Measurements from ENCODE around the gene ENTPD3.

- TF ChIP-seq CTCF (IDR thresholded peaks at IDR 0.05): no peak
- no peak for TF ChIP-seq POLR2A (IDR thresholded peaks at IDR 0.05)
Observed at GRCh38 chr3:40445880-40446279, 58.9 kb downstream of the ENTPD3 start.
